MM.1S (cell line): ENCODE results near the gene ERCC1.

Experiments used
- CTCF ChIP-seq: fragments of 300-600 bp; sonication (generic); IDR thresholded peaks from 2 replicates; pipeline ENCODE4 v1.5.1; 2016; ENCODE audit warnings: antibody characterized with exemption, low read length, mixed read lengths
- EZH2 ChIP-seq: fragments of 300-600 bp; sonication (generic); optimal IDR thresholded peaks from 2 replicates; pipeline ENCODE3; 2017; ENCODE audit warnings: low read depth, mild to moderate bottlenecking, antibody characterized with exemption, low read length, mixed read lengths

- TF ChIP-seq CTCF (no peak), EZH2 (no peak)
Measured at GRCh38 chr19:45395821-45396617, 27.7 kb downstream of the ERCC1 start.
